Measurements from ENCODE around the gene USP15.
"Not testable (repeated sequence)": the region's sequence is repeated elsewhere in the genome, so short reads cannot be mapped to it uniquely, and the experiment has no call there.

USP15 gene

DNA sequence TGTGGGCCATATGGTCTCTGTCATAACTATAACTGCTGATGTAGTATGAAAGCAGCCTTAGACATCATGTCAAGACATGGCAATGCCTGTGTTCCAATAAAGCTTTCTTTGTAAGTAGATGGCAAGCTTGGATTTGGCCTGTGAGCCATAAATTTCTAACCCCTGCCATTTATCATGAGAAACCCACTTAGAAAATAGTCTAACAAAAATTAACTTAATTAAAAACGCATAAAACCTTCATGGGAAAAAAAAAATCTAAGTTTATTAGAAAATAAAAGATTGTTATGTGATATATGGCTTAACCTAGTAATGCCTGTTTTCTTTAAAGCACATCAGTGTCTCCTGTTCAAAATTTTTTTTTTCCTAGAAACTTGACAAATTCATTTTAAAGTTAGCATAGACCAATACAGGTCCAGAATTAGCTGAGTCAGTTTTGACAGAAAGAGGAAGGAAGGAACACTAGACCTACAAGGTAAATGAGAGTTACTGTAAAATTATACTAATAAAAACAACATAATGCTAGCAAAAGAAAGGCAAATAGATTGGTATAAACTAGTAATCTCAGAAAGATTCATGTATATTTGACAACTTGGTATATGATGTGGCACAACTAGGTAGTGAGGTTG is 68.2 kb downstream of the USP15 start:
- H3K4me3 ChIP-seq (ENCODE audit: low read depth, low read length) = no peak overlapping the region
- no peak for DNase-seq (ENCODE audit: low read depth)
- TF ChIP-seq, protein P1, sequence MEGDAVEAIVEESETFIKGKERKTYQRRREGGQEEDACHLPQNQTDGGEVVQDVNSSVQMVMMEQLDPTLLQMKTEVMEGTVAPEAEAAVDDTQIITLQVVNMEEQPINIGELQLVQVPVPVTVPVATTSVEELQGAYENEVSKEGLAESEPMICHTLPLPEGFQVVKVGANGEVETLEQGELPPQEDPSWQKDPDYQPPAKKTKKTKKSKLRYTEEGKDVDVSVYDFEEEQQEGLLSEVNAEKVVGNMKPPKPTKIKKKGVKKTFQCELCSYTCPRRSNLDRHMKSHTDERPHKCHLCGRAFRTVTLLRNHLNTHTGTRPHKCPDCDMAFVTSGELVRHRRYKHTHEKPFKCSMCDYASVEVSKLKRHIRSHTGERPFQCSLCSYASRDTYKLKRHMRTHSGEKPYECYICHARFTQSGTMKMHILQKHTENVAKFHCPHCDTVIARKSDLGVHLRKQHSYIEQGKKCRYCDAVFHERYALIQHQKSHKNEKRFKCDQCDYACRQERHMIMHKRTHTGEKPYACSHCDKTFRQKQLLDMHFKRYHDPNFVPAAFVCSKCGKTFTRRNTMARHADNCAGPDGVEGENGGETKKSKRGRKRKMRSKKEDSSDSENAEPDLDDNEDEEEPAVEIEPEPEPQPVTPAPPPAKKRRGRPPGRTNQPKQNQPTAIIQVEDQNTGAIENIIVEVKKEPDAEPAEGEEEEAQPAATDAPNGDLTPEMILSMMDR (IDR thresholded peaks at IDR 0.05; ENCODE audit: insufficient read depth, low read depth, low read length, missing control alignments) = no peak

DNA sequence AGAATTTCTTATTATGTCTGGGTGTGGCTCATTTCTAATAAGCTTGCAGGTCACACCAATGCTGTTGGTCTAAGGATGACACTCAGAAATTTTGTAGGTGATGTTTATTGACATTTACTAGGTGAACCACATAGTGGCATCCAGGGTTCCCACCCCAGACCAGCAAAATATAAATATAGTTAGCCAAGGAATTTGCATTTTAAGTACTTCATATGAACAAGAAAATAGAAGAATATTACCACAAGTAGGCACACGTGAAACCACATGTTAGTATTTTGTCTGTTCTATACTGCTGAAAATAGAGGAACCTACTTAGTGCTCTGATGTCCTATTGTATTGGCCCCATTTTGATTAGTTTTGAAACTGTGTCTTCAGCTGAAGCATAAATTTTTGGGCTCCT is 71.1 kb downstream of the USP15 start:
- DNase-seq (ENCODE audit: low read depth) = peak; percentile 48
- no peak overlapping the region for H3K4me3 ChIP-seq (ENCODE audit: low read depth, low read length)
- TF ChIP-seq, protein P1 (IDR thresholded peaks at IDR 0.05; ENCODE audit: insufficient read depth, low read depth, low read length, missing control alignments) = no peak

DNA sequence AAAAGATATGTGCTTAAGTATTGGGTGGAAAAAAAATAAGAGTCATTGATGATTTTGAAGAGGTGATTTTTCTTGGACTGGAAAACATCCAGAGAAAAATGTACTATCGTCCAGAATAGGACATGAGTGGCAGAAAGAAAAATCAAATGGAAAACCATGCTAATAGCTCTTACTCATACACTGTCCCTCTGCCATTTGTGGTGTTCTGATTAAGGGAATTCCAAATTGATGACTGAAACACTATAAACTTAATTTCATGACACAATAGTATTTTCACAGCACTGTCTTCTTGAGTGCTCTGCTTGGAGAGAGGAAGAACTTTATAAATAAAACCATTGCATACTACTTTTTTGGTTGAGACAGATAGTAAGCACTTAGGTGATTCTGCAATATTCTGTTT is 72.4 kb downstream of the USP15 start:
- H3K4me3 ChIP-seq (ENCODE audit: low read depth, low read length) = no peak overlapping the region
- TF ChIP-seq, protein P1 (IDR thresholded peaks at IDR 0.05; ENCODE audit: insufficient read depth, low read depth, low read length, missing control alignments) = no peak
- no peak for DNase-seq (ENCODE audit: low read depth)

DNA sequence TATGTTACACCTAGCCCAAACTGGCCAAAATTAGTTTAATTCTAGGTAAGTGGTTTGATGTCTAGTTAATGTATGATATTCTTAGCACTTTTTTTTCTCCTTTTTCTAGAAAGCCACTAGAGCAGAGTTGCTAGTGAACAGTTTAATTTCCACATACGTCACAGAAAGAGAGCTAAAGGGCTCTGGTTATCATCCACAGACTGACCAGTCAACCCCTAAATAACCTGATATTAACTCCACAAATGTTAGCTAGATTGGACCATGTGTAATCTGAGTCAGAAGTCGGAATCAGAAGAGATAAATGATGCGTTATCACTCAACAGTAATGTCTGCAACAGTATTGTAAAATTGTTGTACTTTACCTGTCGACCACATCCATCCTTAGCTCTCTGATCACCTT is 74.9 kb downstream of the USP15 start:
- no peak overlapping the region for H3K4me3 ChIP-seq (ENCODE audit: low read depth, low read length)
- no peak for DNase-seq (ENCODE audit: low read depth)
- TF ChIP-seq, protein P1 (IDR thresholded peaks at IDR 0.05; ENCODE audit: insufficient read depth, low read depth, low read length, missing control alignments) = no peak

DNA sequence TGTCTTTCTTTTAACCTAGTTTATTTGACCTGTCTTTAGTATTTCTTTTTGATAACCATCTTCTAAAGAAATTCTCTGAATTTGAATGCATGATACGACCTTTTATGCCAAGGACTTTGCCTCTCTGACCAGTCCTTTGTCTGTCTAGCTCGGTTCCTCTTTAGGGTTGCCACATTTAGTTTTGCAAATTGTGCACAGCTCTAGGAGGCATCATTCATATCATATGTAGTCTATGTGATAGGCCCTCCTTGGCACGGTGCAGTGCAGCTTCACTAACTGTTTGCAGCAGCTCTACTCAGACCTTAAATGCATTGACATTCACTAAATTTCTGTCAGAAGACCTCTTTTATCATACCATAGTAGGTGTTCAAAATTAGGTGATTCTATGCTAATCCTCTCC is 75.6 kb downstream of the USP15 start:
- no peak for DNase-seq (ENCODE audit: low read depth)
- TF ChIP-seq, protein P1 (IDR thresholded peaks at IDR 0.05; ENCODE audit: insufficient read depth, low read depth, low read length, missing control alignments) = no peak
- no peak overlapping the region for H3K4me3 ChIP-seq (ENCODE audit: low read depth, low read length)

DNA sequence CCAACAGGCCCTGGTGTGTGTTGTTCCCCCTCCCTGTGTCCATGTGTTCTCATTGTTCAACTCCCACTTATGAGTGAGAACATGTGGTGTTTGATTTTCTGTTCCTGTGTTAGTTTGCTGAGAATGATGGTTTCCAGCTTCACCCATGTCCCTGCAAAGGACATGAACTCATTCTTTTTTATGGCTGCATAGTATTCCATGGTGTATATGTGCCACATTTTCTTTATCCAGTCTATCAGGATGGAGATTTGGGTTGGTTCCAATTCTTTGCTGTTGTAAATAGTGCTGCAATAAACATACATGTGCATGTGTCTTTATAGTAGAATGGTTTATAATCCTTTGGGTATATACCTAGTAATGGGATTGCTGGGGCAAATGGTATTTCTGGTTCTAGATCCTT is 77.4 kb downstream of the USP15 start:
- H3K4me3 ChIP-seq (ENCODE audit: low read depth, low read length); DNase-seq (ENCODE audit: low read depth): not testable (repeated sequence)

DNA sequence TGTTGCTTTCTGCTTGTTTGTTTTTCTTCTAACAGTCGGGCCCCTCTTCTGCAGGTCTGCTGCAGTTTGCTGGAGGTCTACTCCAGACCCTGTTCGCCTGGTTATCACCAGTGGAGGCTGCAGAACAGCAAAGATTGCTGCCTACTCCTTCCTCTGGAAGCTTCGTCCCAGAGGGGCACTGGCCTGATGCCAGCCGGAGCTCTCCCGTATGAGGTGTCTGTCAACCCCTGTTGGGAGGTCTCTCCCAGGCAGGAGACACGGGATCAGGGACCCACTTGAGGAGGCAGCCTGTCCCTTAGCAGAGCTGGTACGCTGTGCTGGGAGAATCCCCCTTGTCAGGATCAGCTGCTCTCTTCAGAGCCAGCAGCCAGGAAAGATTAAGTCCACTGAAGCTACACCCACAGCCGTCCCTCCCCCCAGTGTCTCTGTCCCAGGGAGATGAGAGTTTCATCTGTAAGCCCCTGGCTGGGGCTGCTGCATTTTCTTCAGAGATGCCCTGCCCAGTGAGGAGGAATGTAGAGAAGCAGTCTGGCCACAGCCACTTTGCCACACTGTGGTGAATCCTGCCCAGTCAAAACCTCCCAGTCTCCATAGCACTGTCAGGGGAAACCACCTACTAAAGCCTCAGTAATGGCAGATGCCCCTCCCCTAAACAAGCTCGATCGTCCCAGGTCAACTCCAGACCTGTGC is 82.6 kb downstream of the USP15 start:
- not testable (repeated sequence) for DNase-seq (ENCODE audit: low read depth); H3K4me3 ChIP-seq (ENCODE audit: low read depth, low read length)

DNA sequence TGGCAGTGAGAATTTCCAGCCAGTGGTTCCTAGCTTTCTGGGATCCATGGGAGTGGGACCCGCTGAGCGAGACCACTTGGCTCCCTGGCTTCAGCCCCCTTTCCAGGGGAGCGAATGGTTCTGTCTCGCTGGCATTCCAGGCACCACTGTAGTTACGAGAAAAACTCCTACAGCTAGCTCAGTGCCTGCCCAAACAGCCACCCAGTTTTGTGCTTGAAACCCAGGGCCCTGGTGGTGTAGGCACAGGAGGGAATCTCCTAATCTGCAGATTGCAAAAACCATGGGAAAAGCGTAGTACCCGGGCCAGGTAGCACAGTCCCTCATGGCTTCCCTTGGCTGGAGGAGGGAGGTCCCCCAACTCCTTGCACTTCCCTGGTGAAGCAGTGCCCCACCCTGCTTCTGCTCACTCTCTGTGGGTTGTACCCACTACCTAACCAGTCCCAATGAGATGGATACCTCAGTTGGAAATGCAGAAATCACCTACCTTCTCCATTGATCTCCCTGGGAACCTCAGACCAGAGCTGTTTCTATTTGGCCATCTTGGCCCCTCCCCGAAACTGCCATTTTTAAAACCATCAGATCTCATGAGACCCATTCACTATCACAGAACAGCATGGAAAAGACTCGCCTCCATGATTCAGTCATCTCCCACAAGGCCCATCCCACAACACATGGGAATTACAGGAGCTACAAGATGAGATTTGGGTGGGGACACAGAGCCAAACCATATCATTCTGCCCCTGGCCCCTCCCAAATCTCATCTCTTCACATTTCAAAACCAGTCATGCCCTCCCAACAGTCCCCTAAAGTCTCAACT is 83.3 kb downstream of the USP15 start:
- not testable (repeated sequence) for H3K4me3 ChIP-seq (ENCODE audit: low read depth, low read length); DNase-seq (ENCODE audit: low read depth)

DNA sequence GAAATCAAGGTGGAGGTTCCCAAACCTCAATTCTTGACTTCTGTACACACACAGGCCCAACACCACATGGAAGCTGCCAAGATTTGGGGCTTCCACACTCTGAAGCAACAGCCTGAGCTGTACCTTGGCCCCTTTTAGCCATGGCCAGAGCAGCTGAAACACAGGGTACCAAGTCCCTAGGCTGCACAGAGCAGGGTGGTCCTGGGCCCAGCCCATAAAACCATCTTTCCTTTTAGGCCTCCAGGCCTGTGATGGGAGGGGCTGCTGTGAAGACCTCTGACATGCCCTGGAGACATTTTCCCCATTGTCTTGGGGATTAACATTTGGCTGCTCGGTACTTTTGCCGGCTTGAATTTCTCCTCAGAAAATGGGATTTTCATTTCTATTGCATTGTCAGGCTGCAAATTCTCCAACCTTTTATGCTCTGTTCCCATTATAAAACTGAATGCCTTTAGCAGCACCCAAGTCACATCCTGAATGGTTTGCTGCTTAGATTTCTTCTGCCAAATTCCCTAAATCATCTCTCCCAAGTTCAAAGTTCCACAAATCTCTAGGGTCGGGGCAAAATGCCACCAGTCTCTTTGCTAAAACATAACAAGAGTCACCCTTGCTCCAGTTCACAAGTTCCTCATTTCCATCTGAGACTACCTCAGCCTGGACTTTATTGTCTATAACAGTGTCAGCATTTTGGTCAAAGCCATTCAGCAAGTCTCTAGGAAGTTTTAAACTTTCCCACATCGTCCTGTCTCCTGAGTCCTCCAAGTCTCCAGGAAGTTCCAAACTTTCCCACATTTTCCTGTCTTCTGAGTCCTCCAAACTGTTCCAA is 84.7 kb downstream of the USP15 start:
- not testable (repeated sequence) for DNase-seq (ENCODE audit: low read depth); H3K4me3 ChIP-seq (ENCODE audit: low read depth, low read length)
